ENCODE measurements around the gene ACBD5. TPM values are rescaled to one million over a fixed set of nuclear protein-coding genes. Genes with fewer than 3 reads are reported as not detected.

The ACBD5 gene
- total RNA-seq, 1 experiment from 2014 or later: 18.4 TPM

DNA sequence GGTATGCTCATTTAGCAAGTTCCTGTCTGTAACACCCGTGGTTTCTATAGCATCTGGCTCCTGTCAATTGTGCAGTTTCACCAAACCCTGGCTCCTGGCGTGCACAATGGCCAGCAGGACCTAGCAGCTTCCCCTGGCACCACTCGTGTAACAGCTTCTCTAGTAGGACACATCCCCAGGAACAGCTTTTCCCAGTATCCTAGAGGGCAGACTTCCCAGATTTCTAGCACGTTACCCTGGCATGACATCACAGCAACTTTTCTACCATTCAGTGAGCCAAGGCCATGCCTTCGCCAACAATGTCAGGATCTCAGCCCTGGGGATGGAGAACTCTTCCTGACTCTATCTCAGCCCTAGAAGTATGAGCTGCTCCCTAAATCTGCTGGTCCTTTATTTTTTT, 92.9 kb downstream of the ACBD5 start:
- H3K9me3 ChIP-seq (ENCODE audit: control insufficient read depth, insufficient read depth, low read depth, low read length): no peaks in the 10 kb centered on the region
- ChIA-PET CTCF (no interaction called here), POLR2A (no interaction called here)
- BruUV-seq (replicated peaks): no TSS peak
- H3K4me1 ChIP-seq (ENCODE audit: control insufficient read depth, insufficient read depth, low read length): 0 out of 2 replicates have a peak, but pooled peaks cover 2% of the 10 kb centered on the region
- DNase-seq (ENCODE audit: low read depth, low spot score) (no peak), ATAC-seq (no peak)
- no peaks in the 10 kb centered on the region for H3K27me3 ChIP-seq (ENCODE audit: control insufficient read depth, insufficient read depth, low read length)
- no peak overlapping the region for H3K27ac ChIP-seq (ENCODE audit: low read length)
- no peak overlapping the region for H3K4me3 ChIP-seq (ENCODE audit: low read depth in 2 of 2, low read length in 2 of 2)
- TF ChIP-seq, protein P1, sequence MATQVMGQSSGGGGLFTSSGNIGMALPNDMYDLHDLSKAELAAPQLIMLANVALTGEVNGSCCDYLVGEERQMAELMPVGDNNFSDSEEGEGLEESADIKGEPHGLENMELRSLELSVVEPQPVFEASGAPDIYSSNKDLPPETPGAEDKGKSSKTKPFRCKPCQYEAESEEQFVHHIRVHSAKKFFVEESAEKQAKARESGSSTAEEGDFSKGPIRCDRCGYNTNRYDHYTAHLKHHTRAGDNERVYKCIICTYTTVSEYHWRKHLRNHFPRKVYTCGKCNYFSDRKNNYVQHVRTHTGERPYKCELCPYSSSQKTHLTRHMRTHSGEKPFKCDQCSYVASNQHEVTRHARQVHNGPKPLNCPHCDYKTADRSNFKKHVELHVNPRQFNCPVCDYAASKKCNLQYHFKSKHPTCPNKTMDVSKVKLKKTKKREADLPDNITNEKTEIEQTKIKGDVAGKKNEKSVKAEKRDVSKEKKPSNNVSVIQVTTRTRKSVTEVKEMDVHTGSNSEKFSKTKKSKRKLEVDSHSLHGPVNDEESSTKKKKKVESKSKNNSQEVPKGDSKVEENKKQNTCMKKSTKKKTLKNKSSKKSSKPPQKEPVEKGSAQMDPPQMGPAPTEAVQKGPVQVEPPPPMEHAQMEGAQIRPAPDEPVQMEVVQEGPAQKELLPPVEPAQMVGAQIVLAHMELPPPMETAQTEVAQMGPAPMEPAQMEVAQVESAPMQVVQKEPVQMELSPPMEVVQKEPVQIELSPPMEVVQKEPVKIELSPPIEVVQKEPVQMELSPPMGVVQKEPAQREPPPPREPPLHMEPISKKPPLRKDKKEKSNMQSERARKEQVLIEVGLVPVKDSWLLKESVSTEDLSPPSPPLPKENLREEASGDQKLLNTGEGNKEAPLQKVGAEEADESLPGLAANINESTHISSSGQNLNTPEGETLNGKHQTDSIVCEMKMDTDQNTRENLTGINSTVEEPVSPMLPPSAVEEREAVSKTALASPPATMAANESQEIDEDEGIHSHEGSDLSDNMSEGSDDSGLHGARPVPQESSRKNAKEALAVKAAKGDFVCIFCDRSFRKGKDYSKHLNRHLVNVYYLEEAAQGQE (IDR thresholded peaks at IDR 0.05; ENCODE audit: insufficient read depth in 1 of 2, low read depth in 2 of 2, low read length in 1 of 2): no peak
- TF ChIP-seq, protein P2, sequence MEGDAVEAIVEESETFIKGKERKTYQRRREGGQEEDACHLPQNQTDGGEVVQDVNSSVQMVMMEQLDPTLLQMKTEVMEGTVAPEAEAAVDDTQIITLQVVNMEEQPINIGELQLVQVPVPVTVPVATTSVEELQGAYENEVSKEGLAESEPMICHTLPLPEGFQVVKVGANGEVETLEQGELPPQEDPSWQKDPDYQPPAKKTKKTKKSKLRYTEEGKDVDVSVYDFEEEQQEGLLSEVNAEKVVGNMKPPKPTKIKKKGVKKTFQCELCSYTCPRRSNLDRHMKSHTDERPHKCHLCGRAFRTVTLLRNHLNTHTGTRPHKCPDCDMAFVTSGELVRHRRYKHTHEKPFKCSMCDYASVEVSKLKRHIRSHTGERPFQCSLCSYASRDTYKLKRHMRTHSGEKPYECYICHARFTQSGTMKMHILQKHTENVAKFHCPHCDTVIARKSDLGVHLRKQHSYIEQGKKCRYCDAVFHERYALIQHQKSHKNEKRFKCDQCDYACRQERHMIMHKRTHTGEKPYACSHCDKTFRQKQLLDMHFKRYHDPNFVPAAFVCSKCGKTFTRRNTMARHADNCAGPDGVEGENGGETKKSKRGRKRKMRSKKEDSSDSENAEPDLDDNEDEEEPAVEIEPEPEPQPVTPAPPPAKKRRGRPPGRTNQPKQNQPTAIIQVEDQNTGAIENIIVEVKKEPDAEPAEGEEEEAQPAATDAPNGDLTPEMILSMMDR (IDR thresholded peaks at IDR 0.05): no peak
- TF ChIP-seq SIN3A (IDR thresholded peaks at IDR 0.05; ENCODE audit: borderline replicate concordance, insufficient read depth, low read depth, low read length): no peak
- TF ChIP-seq POLR2AphosphoS5 (IDR thresholded peaks at IDR 0.05; ENCODE audit: low read depth, low read length): no peak
- TF ChIP-seq TCF7L2 (IDR thresholded peaks at IDR 0.05; ENCODE audit: low read depth, low read length): no peak
- peaks cover 10% of the 10 kb centered on the region; the same call in 1 of the 2 replicates for H3K36me3 ChIP-seq (ENCODE audit: control insufficient read depth, insufficient read depth, low read length)
- intact Hi-C loops (cut with micrococcal nuclease; ENCODE audit: unreplicated experiment): no loop called here
- in situ Hi-C loops (cut with HindIII; ENCODE audit: low pct_unique_long_range_greater_than_20kb, low sequenced_read_pairs): no loop called here

- peaks cover 10% of the 10 kb centered on the region; the same call in 1 of the 2 replicates for H3K36me3 ChIP-seq (ENCODE audit: control insufficient read depth, insufficient read depth, low read length)
- intact Hi-C loops (cut with micrococcal nuclease; ENCODE audit: unreplicated experiment): no loop called here
- DNase-seq (ENCODE audit: low read depth, low spot score) (no peak), ATAC-seq (no peak)
- ChIA-PET POLR2A (no interaction called here), CTCF (no interaction called here)
- H3K4me3 ChIP-seq (ENCODE audit: low read depth in 2 of 2, low read length in 2 of 2): no peak overlapping the region
- no peaks in the 10 kb centered on the region for H3K27me3 ChIP-seq (ENCODE audit: control insufficient read depth, insufficient read depth, low read length)
- in situ Hi-C loops (cut with HindIII; ENCODE audit: low pct_unique_long_range_greater_than_20kb, low sequenced_read_pairs): no loop called here
- H3K4me1 ChIP-seq (ENCODE audit: control insufficient read depth, insufficient read depth, low read length): no peaks in the 10 kb centered on the region
- H3K9me3 ChIP-seq (ENCODE audit: control insufficient read depth, insufficient read depth, low read depth, low read length): no peaks in the 10 kb centered on the region
- no peak for TF ChIP-seq SIN3A (IDR thresholded peaks at IDR 0.05; ENCODE audit: borderline replicate concordance, insufficient read depth, low read depth, low read length)
- TF ChIP-seq, protein P2 (IDR thresholded peaks at IDR 0.05): no peak
- TF ChIP-seq TCF7L2 (IDR thresholded peaks at IDR 0.05; ENCODE audit: low read depth, low read length): no peak
- TF ChIP-seq, protein P1 (IDR thresholded peaks at IDR 0.05; ENCODE audit: insufficient read depth in 1 of 2, low read depth in 2 of 2, low read length in 1 of 2): no peak
- TF ChIP-seq POLR2AphosphoS5 (IDR thresholded peaks at IDR 0.05; ENCODE audit: low read depth, low read length): no peak
- BruUV-seq (replicated peaks): no TSS peak
- no peak overlapping the region for H3K27ac ChIP-seq (ENCODE audit: low read length)
These were observed 94.7 kb downstream of the ACBD5 start for GRCh38 chr10:27145937-27146336.

Other genes starting within 250 kb of the ACBD5 start
- gene ANKRD26, start 140.3 kb downstream of the ACBD5 start, total RNA-seq (2021; ENCODE audit: unreplicated experiment): 6.9 TPM
- 87.9 TPM for gene YME1L1, start 86.4 kb downstream of the ACBD5 start, total RNA-seq (2021; ENCODE audit: unreplicated experiment)
- gene MASTL, start 85.4 kb downstream of the ACBD5 start, total RNA-seq (2021; ENCODE audit: unreplicated experiment): 12.3 TPM